EH (cell line): ENCODE measurements around the gene TENT5C.

Source experiments
- DNase-seq: peaks from one replicate; pipeline ENCODE4 v3.0.0-alpha.2; 2015; ENCODE audit warnings: low read depth

Gene TENT5C

GRCh38 chr1:117573386-117574023 is 32.3 kb upstream of the TENT5C start:
- DNase-seq, result peak; percentile 20

GRCh38 chr1:117574161-117574835 is 31.6 kb upstream of the TENT5C start:
- DNase-seq, result no peak

GRCh38 chr1:117575586-117576225 is 30.1 kb upstream of the TENT5C start:
- DNase-seq, result no peak

- DNase-seq, result no peak
Observed at GRCh38 chr1:117576236-117576635, 29.6 kb upstream of the TENT5C start.

GRCh38 chr1:117577191-117577885 is 28.5 kb upstream of the TENT5C start:
- DNase-seq, result no peak

- DNase-seq, result no peak
Observed at GRCh38 chr1:117578466-117578865, 27.4 kb upstream of the TENT5C start.

GRCh38 chr1:117579221-117579906 is 26.5 kb upstream of the TENT5C start:
- DNase-seq, result no peak

GRCh38 chr1:117580436-117580835 is 25.4 kb upstream of the TENT5C start:
- no peak for DNase-seq

- no peak for DNase-seq
Observed at GRCh38 chr1:117580882-117581281, 25.0 kb upstream of the TENT5C start.

GRCh38 chr1:117581391-117581943 is 24.4 kb upstream of the TENT5C start:
- no peak for DNase-seq

- no peak for DNase-seq
Observed at GRCh38 chr1:117582451-117582850, 23.4 kb upstream of the TENT5C start.

GRCh38 chr1:117583247-117583646 is 22.6 kb upstream of the TENT5C start:
- DNase-seq, result no peak

- no peak for DNase-seq
Observed at GRCh38 chr1:117584181-117584580, 21.7 kb upstream of the TENT5C start.

GRCh38 chr1:117585086-117585485 is 20.8 kb upstream of the TENT5C start:
- DNase-seq, result no peak

- no peak for DNase-seq
Observed at GRCh38 chr1:117586337-117586736, 19.5 kb upstream of the TENT5C start.

- peak; percentile 12 for DNase-seq
Observed at GRCh38 chr1:117586747-117587498, 18.9 kb upstream of the TENT5C start.

GRCh38 chr1:117587499-117588356 is 18.1 kb upstream of the TENT5C start:
- DNase-seq, result no peak

GRCh38 chr1:117589544-117589943 is 16.3 kb upstream of the TENT5C start:
- no peak for DNase-seq

- peak; percentile 2 for DNase-seq
Observed at GRCh38 chr1:117590273-117590925, 15.4 kb upstream of the TENT5C start.

- no peak for DNase-seq
Observed at GRCh38 chr1:117591252-117591651, 14.6 kb upstream of the TENT5C start.
